Left lung (tissue), 10 donors: ENCODE results near the gene ING5. TPM values are rescaled to one million over a fixed set of nuclear protein-coding genes. Genes with fewer than 3 reads are reported as not detected.

Source experiments
- ATAC-seq: fragments of 200-7000 bp; cut with Tn5 transposase; one replicate; pipeline ENCODE4 v1.9.1; 2020; ENCODE audit warnings: moderate library complexity
- DNase-seq, 4 donors: peaks; one replicate each; pipeline ENCODE4 v3.0.0-alpha.2; 2013 to 2020
- H3K27ac ChIP-seq, 2 donors: fragments of 200-600 bp; sonication (generic) in 1 of 2; one replicate each; pipeline versions ENCODE4 v1.5.0 to v1.8.0; 2020 to 2021
- H3K27me3 ChIP-seq, 2 donors: fragments of 200-600 bp; sonication (generic) in 1 of 2; one replicate each; pipeline versions ENCODE4 v1.5.0 to v1.8.0; 2020 to 2021
- H3K36me3 ChIP-seq, 2 donors: fragments of 200-600 bp; sonication (generic) in 1 of 2; one replicate each; pipeline versions ENCODE4 v1.5.0 to v1.8.0; 2020 to 2021
- H3K4me1 ChIP-seq, 2 donors: fragments of 200-600 bp; one replicate each; pipeline ENCODE4 v1.8.0; 2021
- H3K4me3 ChIP-seq, 2 donors: fragments of 200-600 bp; sonication (generic) in 1 of 2; one replicate each; pipeline versions ENCODE4 v1.5.0 to v1.8.0; 2020 to 2021; ENCODE audit warnings: mild to moderate bottlenecking in 1 of 2
- H3K9me3 ChIP-seq, 2 donors: fragments of 200-600 bp; sonication (generic) in 1 of 2; one replicate each; pipeline versions ENCODE4 v1.5.0 to v1.8.0; 2020 to 2021
- intact Hi-C, 2 donors: fragments of 100-400 bp; cut with DNase I; formaldehyde crosslinking; loops; one replicate each; pipeline versions ENCODE4 v1.11.2 to v1.14.2; 2022
- polyA plus RNA-seq, 6 donors: library from polyadenylated mRNA; unstranded; fragments of 120-200 nt; gene quantifications; one replicate each; pipeline ENCODE4 v1.2.1, GENCODE V29; 2013; ENCODE audit not compliant: insufficient read length in 6 of 6
- total RNA-seq, 2 donors: library from RNA; stranded (reverse); fragmentation: NEBNext Ultra II Directional; extraction: Animal tissue kit (Norgen Biotek cat#: 25700); gene quantifications; one replicate each; pipeline ENCODE4 v1.2.1, GENCODE V29; 2021
- TF ChIP-seq, protein P1 (sequence below), 2 donors: fragments of 200-600 bp; sonication (generic) in 1 of 2; IDR thresholded peaks; one replicate each; pipeline versions ENCODE4 v1.5.0 to v1.8.0; 2021; ENCODE audit warnings: antibody characterized with exemption in 2 of 2
- donor health status: DM: no; HTN: yes; CAD: no.
- donor health status: DM: no; HTN: no; CAD: no.

Gene ING5
- total and polyA plus RNA-seq, 8 donors = 27.6 to 49.1 (median 43.9) TPM

DNA sequence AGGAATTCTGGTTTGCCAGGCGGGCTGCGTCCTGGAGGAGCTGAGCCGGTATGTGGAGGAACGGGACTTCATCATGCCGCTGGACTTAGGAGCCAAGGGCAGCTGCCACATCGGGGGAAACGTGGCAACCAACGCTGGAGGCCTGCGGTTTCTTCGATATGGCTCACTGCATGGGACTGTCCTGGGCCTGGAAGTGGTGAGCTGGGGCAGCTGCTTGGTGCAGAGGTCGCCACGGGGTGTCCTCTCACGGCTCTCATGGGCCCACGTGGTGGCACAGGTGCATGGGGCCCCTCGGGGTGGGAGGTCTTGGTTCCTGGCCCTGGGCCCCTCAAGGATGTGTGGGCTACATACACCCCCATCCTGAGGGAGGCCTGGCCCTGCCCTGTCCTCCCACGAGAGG lies 41.8 kb downstream of the ING5 start:
- Histone ChIP-seq H3K4me3 (no peak overlapping the region), H3K4me1 (peaks cover 0 to 17% of the 10 kb centered on the region in 2 donors), H3K27me3 (no peaks in the 10 kb centered on the region), H3K27ac (no peak overlapping the region), H3K36me3 (peaks cover 0 to 50% of the 10 kb centered on the region in 2 donors), H3K9me3 (no peaks in the 10 kb centered on the region)
- DNase-seq (peak in 1 of 4 donors; percentile 69), ATAC-seq (no peak)
- TF ChIP-seq, protein P1, sequence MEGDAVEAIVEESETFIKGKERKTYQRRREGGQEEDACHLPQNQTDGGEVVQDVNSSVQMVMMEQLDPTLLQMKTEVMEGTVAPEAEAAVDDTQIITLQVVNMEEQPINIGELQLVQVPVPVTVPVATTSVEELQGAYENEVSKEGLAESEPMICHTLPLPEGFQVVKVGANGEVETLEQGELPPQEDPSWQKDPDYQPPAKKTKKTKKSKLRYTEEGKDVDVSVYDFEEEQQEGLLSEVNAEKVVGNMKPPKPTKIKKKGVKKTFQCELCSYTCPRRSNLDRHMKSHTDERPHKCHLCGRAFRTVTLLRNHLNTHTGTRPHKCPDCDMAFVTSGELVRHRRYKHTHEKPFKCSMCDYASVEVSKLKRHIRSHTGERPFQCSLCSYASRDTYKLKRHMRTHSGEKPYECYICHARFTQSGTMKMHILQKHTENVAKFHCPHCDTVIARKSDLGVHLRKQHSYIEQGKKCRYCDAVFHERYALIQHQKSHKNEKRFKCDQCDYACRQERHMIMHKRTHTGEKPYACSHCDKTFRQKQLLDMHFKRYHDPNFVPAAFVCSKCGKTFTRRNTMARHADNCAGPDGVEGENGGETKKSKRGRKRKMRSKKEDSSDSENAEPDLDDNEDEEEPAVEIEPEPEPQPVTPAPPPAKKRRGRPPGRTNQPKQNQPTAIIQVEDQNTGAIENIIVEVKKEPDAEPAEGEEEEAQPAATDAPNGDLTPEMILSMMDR (IDR thresholded peaks at IDR 0.05) = no peak
- intact Hi-C loops = no loop called here

DNA sequence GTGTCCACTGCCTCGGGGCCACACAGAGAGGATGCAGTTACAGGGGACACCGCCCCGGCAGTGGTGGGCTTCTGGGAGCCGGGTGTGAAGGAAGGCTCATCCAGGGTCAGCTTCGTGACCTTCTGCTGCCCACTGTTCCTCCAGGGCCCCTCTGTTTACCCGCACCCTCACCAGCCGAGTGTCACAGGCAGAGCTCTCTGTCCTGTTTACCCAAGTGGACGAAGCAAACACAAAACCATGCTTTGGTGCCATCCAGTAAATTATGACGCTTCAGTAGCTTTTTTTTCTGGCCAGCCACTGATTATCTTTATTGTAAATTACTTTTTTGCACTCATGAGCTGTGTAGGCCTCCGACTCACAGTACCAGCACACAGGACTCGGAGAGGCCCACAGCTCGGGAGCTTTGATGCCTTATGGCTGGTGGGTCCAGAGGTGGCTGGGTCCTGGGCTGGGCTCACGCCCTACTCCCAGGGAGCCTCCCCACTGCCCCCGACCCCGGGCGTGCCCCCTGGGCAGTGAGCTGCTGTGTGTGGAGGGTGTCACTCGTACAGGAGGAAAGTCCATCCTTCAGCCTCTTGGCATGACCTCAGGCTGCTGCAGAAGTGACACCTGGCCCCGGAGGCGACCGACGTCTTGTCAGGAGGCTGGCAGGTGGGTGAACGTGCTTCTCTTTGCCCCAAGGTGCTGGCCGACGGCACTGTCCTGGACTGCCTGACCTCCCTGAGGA lies 42.4 kb downstream of the ING5 start:
- H3K9me3 ChIP-seq = no peaks in the 10 kb centered on the region
- H3K4me3 ChIP-seq = no peak overlapping the region
- no peak for ATAC-seq
- peaks cover 0 to 55% of the 10 kb centered on the region in 2 donors for H3K36me3 ChIP-seq
- H3K4me1 ChIP-seq = peaks cover 0 to 17% of the 10 kb centered on the region in 2 donors
- TF ChIP-seq, protein P1 (IDR thresholded peaks at IDR 0.05) = no peak
- no peaks in the 10 kb centered on the region for H3K27me3 ChIP-seq
- DNase-seq = peak in 1 of 4 donors; percentile 50
- no peak overlapping the region for H3K27ac ChIP-seq
- intact Hi-C loops = no loop called here

DNA sequence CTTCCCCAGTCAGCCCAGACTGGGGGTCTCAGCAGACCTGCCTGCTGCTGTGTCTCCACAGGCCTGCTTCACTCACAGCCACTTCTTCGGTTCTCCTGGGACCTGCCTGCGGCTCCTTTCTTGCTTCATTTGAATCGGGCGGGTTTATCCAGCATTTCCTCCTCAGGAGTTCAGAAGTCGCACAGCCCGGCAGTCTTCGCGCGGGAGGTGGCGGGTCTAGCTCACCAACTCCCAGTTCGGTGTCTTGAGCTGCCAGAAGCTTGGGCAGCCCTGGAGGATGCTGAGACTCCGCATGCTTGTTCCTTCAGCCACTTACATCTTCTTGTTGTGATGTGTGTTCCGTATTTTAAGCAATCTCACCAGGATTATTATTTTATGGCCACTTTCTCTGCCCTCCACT lies 43.4 kb downstream of the ING5 start:
- H3K9me3 ChIP-seq = no peaks in the 10 kb centered on the region
- peaks cover 0 to 10% of the 10 kb centered on the region in 2 donors for H3K4me1 ChIP-seq
- no peak overlapping the region for H3K27ac ChIP-seq
- H3K27me3 ChIP-seq = no peaks in the 10 kb centered on the region
- DNase-seq = peak in 1 of 4 donors; percentile 59
- H3K4me3 ChIP-seq = no peak overlapping the region
- no peak for ATAC-seq
- intact Hi-C loops = no loop called here
- TF ChIP-seq, protein P1 (IDR thresholded peaks at IDR 0.05) = no peak
- peaks cover 0 to 66% of the 10 kb centered on the region in 2 donors for H3K36me3 ChIP-seq

DNA sequence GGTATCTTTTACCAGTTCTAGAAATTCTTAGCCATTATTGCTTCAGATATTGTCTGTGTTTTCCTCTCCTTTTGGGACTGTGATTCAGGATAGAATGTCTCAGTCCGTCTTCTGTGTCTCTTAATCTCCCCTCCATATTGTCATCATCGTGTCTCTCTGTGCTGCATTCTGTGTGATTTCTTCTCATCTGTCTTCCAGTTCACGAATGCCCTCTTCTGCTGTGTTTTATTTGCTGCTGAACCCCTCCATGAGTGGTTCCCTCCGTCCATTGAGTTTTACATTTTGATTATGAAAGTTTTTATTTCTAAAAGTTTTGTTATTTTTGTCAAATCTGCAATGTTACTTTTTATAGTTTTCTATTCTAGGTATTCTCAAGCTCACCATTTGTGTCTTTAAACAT lies 44.2 kb downstream of the ING5 start:
- peaks cover 0 to 74% of the 10 kb centered on the region in 2 donors for H3K36me3 ChIP-seq
- H3K27ac ChIP-seq = no peak overlapping the region
- H3K9me3 ChIP-seq = no peaks in the 10 kb centered on the region
- H3K4me1 ChIP-seq = peaks cover 0 to 2% of the 10 kb centered on the region in 2 donors
- H3K27me3 ChIP-seq = no peaks in the 10 kb centered on the region
- H3K4me3 ChIP-seq = no peak overlapping the region
- ATAC-seq = no peak
- no peak for DNase-seq
- intact Hi-C loops = no loop called here
- TF ChIP-seq, protein P1 (IDR thresholded peaks at IDR 0.05) = no peak

DNA sequence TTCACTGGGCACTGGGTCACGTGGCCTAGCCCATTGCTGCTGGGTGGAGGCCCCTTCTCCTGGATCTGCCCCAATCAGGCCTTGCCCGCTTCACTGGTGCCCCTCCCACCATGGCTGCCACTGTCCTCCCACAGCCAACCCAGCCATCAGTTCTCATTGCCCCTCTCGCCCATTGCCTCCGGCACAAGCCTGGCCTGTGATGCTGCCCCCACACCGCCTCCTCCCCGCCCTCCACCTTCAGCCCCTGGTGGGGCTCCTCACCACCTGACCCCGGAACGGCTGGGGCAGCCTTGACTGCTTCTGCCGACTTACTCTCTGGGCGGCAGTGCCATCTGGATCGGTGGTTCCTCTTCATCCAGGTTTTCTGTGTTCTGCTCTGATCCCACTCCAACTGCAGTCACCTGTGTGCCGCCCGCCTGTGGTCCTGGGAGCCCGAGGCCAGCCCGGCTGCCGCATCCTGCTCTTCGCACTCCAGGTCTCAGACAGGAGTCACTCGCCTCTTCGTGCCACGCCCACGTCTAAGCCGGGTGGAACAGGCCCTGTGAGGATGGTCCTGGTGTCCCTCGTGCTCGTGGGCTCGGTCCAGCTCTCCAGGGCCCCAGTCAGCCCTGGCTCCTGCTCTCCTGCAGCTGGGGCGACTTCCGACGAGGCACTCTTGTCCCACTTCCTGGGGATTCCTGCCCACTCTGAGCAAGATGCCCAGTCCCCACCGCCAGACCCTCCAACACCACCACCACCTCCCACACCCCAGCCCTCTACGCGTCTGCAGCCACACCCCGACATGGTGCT lies 46.8 kb downstream of the ING5 start:
- Histone ChIP-seq H3K36me3 (peaks cover 0 to 86% of the 10 kb centered on the region in 2 donors), H3K27me3 (no peaks in the 10 kb centered on the region), H3K9me3 (no peaks in the 10 kb centered on the region), H3K27ac (no peak overlapping the region), H3K4me3 (no peak overlapping the region), H3K4me1 (no peaks in the 10 kb centered on the region)
- intact Hi-C loops = no loop called here
- TF ChIP-seq, protein P1 (IDR thresholded peaks at IDR 0.05) = no peak
- DNase-seq (peak in 1 of 4 donors; percentile 60), ATAC-seq (no peak)
